Ascending aorta (tissue), 2 donors: ENCODE results near the gene FBXO31. TPM values are rescaled to one million over a fixed set of nuclear protein-coding genes. Genes with fewer than 3 reads are reported as not detected.

ENCODE experiments used
- DNase-seq, 2 donors: peaks; one replicate each; pipeline ENCODE4 v3.0.0-alpha.2; 2019; ENCODE audit warnings: low spot score in 2 of 2
- H3K27ac ChIP-seq, 2 donors: fragments of 200-600 bp; sonication (generic); one replicate each; pipeline ENCODE4 v1.5.1; 2016 to 2017; ENCODE audit warnings: mild to moderate bottlenecking in 1 of 2
- H3K27me3 ChIP-seq: fragments of 200-600 bp; sonication (generic); one replicate; pipeline ENCODE4 v1.5.1; 2017
- H3K36me3 ChIP-seq, 2 donors: fragments of 200-600 bp; sonication (generic); one replicate each; pipeline ENCODE4 v1.5.1; 2016
- H3K4me1 ChIP-seq, 2 donors: fragments of 200-600 bp; sonication (generic); one replicate each; pipeline ENCODE4 v1.5.1; 2016 to 2017; ENCODE audit warnings: mild to moderate bottlenecking in 1 of 2
- H3K4me3 ChIP-seq, 2 donors: fragments of 200-600 bp; sonication (generic); one replicate each; pipeline ENCODE4 v1.5.1; 2016 to 2017; ENCODE audit warnings: mild to moderate bottlenecking in 1 of 2
- H3K9me3 ChIP-seq, 2 donors: fragments of 200-600 bp; sonication (generic); one replicate each; pipeline ENCODE4 v1.5.1; 2016
- intact Hi-C: fragments of 100-400 bp; cut with DNase I; formaldehyde crosslinking; loops from one replicate; pipeline ENCODE4 v1.15.1; 2023
- total RNA-seq: library from RNA; depleted of rRNA; stranded (reverse); fragments of >200 nt; gene quantifications from one replicate; pipeline ENCODE4 v1.1.0, GENCODE V29; 2016
- TF ChIP-seq, protein P1 (sequence below), 3 experiments: fragments of 200-600 bp in 2 of 3; fragments of 450-650 bp in 1 of 3; sonication (generic) in 2 of 3; IDR thresholded peaks; one replicate each; pipeline ENCODE4 v1.5.1; 2016 to 2019; ENCODE audit warnings: antibody characterized with exemption in 3 of 3, mild to moderate bottlenecking in 1 of 3, moderate library complexity in 1 of 3

FBXO31 gene
- total RNA-seq, 1 donor from 2014 or later = 224 TPM

DNA sequence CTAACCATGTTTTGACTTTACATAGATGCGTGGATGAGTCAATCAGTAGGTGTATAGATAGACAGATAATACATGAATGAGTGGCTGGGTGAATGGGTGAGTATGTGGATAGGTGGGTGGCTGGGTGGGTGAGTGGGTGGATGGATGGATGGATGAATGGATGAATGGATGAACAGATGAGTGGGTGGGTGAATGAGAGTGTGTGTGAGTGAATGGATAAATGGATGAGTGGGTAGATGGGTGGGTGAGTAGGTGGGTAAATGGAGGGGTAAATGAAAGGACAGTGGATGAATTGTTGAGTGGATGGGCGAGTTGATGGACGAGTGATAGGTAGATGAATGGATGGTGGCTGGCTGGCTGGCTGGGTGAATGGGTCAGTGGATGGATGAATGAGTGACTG lies 89.6 kb downstream of the FBXO31 start:
- no peaks in the 10 kb centered on the region for H3K27me3 ChIP-seq
- DNase-seq = no peak
- no peak overlapping the region for H3K27ac ChIP-seq
- no peaks in the 10 kb centered on the region for H3K9me3 ChIP-seq
- H3K4me1 ChIP-seq = no peaks in the 10 kb centered on the region
- intact Hi-C loops = no loop called here
- TF ChIP-seq, protein P1, sequence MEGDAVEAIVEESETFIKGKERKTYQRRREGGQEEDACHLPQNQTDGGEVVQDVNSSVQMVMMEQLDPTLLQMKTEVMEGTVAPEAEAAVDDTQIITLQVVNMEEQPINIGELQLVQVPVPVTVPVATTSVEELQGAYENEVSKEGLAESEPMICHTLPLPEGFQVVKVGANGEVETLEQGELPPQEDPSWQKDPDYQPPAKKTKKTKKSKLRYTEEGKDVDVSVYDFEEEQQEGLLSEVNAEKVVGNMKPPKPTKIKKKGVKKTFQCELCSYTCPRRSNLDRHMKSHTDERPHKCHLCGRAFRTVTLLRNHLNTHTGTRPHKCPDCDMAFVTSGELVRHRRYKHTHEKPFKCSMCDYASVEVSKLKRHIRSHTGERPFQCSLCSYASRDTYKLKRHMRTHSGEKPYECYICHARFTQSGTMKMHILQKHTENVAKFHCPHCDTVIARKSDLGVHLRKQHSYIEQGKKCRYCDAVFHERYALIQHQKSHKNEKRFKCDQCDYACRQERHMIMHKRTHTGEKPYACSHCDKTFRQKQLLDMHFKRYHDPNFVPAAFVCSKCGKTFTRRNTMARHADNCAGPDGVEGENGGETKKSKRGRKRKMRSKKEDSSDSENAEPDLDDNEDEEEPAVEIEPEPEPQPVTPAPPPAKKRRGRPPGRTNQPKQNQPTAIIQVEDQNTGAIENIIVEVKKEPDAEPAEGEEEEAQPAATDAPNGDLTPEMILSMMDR (IDR thresholded peaks at IDR 0.05) = no peak
- no peaks in the 10 kb centered on the region for H3K36me3 ChIP-seq
- no peak overlapping the region for H3K4me3 ChIP-seq

DNA sequence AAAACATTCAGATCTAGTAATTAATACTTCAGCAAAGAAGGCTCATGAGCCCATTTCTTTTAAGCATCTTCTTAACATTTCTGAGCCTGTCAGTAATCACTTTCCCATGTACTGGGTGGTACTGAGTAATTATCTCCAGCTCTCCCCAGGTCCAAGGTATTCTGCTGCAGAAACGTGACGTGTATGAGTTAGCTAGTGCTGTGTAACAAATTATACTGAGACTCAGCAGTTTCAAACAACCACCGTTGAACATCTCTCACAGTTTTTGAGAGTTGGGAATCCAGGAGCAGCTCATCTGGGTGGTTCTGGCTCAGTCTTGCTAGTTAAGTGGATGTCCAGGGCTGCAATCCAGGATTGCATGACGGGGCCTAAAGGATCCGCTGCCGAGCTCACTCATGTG lies 91.6 kb downstream of the FBXO31 start:
- Histone ChIP-seq H3K27me3 (no peaks in the 10 kb centered on the region), H3K4me3 (no peak overlapping the region), H3K27ac (no peak overlapping the region), H3K9me3 (no peaks in the 10 kb centered on the region), H3K36me3 (no peaks in the 10 kb centered on the region), H3K4me1 (no peaks in the 10 kb centered on the region)
- intact Hi-C loops = no loop called here
- no peak for DNase-seq
- TF ChIP-seq, protein P1 (IDR thresholded peaks at IDR 0.05) = no peak

DNA sequence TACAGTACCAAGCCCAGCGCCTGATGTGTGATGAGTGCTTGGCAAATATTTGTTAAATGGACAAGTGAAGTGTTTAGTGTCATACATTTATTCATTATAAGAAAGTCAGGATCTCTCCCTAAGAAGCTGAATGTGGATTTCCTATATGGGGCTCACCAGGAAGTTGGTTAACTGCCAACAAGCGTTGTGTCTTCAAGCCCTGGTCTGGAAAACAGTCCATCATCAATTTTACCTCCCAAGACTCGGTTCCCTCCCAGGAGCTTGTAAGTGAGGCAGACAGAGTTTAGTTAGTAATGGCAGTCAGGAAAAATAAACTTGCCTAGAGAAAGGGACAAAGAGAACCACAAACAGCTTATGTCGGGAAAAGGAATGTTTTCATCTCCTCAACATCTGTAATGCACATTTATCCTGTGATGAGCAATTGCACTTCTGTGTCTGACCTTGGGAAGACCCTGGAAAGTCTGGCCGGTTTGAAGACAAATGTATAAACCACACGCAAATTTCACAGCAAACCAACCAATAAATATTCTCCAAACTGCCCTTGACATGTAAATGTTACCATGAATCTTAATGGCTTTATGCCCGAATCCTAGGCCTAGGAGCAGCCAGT lies 94.7 kb downstream of the FBXO31 start:
- Histone ChIP-seq H3K4me1 (no peaks in the 10 kb centered on the region), H3K27ac (no peak overlapping the region), H3K27me3 (no peaks in the 10 kb centered on the region), H3K9me3 (no peaks in the 10 kb centered on the region), H3K36me3 (no peaks in the 10 kb centered on the region), H3K4me3 (no peak overlapping the region)
- TF ChIP-seq, protein P1 (IDR thresholded peaks at IDR 0.05) = no peak
- DNase-seq = no peak
- intact Hi-C loops = no loop called here

DNA sequence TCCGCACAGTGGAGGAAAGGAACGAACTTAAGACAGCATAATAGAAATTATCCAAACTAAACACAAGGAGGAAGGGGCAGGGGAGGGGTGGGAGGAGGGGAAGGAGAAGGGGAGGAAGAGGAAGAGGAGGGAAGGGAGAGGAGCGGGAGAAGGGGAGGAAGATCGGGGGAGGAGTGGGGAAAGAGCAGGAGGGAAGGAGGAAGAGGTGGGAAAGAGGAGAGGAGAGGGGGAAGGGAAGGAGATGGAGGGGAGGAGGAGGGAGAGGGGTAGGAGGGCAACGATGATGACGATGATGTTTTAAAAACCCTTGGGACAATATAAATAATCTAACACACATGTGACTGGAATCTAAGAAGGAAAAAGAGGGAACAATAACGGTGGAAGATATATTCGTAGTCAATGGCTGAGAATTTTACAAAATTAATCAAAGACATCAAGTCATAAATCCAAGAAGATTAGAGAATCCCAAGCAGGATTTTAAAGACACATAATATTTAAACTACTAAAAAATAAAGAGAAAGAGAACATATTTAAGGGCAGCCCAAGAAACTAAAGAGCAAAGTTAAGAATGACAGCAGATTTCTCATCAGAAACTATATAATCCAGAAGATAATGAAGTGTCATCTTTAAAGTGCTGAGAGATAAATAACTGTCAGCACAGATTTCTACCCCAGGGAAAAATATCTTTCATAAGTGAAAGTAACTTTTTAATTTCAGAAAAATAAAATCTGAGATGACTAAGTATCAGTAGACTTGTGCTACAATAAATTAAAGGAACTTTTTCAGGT lies 96.5 kb downstream of the FBXO31 start:
- no peaks in the 10 kb centered on the region for H3K27me3 ChIP-seq
- intact Hi-C loops = no loop called here
- no peaks in the 10 kb centered on the region for H3K36me3 ChIP-seq
- H3K4me1 ChIP-seq = no peaks in the 10 kb centered on the region
- no peak for DNase-seq
- no peak overlapping the region for H3K4me3 ChIP-seq
- no peaks in the 10 kb centered on the region for H3K9me3 ChIP-seq
- TF ChIP-seq, protein P1 (IDR thresholded peaks at IDR 0.05) = no peak
- H3K27ac ChIP-seq = no peak overlapping the region

DNA sequence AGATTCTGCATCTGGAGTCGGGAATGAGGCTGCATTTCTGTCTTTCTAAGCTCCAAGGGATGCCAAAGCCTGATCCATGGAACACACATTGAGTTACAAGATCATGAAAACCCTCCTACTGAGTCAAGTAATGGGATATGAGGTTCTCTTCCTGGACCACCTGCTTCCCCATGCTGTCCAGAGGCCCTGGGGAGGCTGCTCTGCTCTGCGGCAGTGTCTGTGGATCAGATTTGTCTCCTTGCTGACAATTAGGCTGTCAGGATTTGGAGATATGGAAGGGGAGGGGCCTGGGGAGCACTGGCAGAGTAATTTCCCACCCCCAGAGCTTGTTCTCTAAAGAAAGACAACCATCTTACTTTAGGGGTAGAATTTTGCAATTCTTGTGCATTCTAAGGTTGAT lies 99.4 kb downstream of the FBXO31 start:
- H3K9me3 ChIP-seq = no peaks in the 10 kb centered on the region
- no peak overlapping the region for H3K4me3 ChIP-seq
- H3K27me3 ChIP-seq = no peaks in the 10 kb centered on the region
- TF ChIP-seq, protein P1 (IDR thresholded peaks at IDR 0.05) = no peak
- DNase-seq = no peak
- intact Hi-C loops = no loop called here
- H3K4me1 ChIP-seq = no peaks in the 10 kb centered on the region
- no peaks in the 10 kb centered on the region for H3K36me3 ChIP-seq
- no peak overlapping the region for H3K27ac ChIP-seq
